Left ventricle myocardium inferior (tissue), 1 donor: ENCODE measurements around the gene RACGAP1. TPM values are rescaled to one million over a fixed set of nuclear protein-coding genes. Genes with fewer than 3 reads are reported as not detected.

Experiments
- DNase-seq: peaks from one replicate; pipeline ENCODE4 v3.0.0-alpha.2; 2020
- H3K27ac ChIP-seq: fragments of 200-600 bp; replicated peaks from 2 replicates; pipeline ENCODE4 v1.8.0; 2021
- H3K27me3 ChIP-seq: fragments of 200-600 bp; 2 replicates; pipeline ENCODE4 v1.8.0; 2021; ENCODE audit warnings: low read depth
- H3K36me3 ChIP-seq: fragments of 200-600 bp; 2 replicates; pipeline ENCODE4 v1.8.0; 2021
- H3K4me1 ChIP-seq: fragments of 200-600 bp; 2 replicates; pipeline ENCODE4 v1.8.0; 2021
- H3K4me3 ChIP-seq: fragments of 200-600 bp; 2 replicates; pipeline ENCODE4 v1.8.0; 2021; ENCODE audit warnings: mild to moderate bottlenecking, moderate library complexity
- H3K9me3 ChIP-seq: fragments of 200-600 bp; replicated peaks from 2 replicates; pipeline ENCODE4 v1.8.0; 2021
- intact Hi-C: fragments of 100-400 bp; cut with micrococcal nuclease; formaldehyde crosslinking; loops from one replicate; pipeline ENCODE4 v1.11.0; 2022
- total RNA-seq: library from RNA; stranded (reverse); fragmentation: NEBNext Ultra II Directional; extraction: Animal tissue kit (Norgen Biotek cat#: 25700); gene quantifications from one replicate; pipeline ENCODE4 v1.2.1, GENCODE V29; 2021
- TF ChIP-seq, protein P1 (sequence below): fragments of 200-600 bp; IDR thresholded peaks from 2 replicates; pipeline ENCODE4 v1.8.0; 2021; ENCODE audit warnings: antibody characterized with exemption, mild to moderate bottlenecking, borderline replicate concordance
- donor health status: DM: no; HTN: yes; CAD: no; lungs with severe emphysema.

RACGAP1 gene
- total RNA-seq, 1 donor from 2014 or later = 5.4 TPM

GRCh38 chr12:49970658-49971057, 54.6 kb downstream of the RACGAP1 start:
- intact Hi-C loops = no loop called here
- no peak for DNase-seq
- Histone ChIP-seq H3K36me3 (no peaks in the 10 kb centered on the region), H3K27ac (no peak overlapping the region), H3K4me3 (no peak overlapping the region), H3K27me3 (peaks cover 66% of the 10 kb centered on the region), H3K4me1 (peaks cover 28% of the 10 kb centered on the region), H3K9me3 (no peaks in the 10 kb centered on the region)
- TF ChIP-seq, protein P1, sequence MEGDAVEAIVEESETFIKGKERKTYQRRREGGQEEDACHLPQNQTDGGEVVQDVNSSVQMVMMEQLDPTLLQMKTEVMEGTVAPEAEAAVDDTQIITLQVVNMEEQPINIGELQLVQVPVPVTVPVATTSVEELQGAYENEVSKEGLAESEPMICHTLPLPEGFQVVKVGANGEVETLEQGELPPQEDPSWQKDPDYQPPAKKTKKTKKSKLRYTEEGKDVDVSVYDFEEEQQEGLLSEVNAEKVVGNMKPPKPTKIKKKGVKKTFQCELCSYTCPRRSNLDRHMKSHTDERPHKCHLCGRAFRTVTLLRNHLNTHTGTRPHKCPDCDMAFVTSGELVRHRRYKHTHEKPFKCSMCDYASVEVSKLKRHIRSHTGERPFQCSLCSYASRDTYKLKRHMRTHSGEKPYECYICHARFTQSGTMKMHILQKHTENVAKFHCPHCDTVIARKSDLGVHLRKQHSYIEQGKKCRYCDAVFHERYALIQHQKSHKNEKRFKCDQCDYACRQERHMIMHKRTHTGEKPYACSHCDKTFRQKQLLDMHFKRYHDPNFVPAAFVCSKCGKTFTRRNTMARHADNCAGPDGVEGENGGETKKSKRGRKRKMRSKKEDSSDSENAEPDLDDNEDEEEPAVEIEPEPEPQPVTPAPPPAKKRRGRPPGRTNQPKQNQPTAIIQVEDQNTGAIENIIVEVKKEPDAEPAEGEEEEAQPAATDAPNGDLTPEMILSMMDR = no peak

- no peak for DNase-seq
- Histone ChIP-seq H3K4me1 (peaks cover 22% of the 10 kb centered on the region), H3K27ac (no peak overlapping the region), H3K36me3 (no peaks in the 10 kb centered on the region), H3K9me3 (no peaks in the 10 kb centered on the region), H3K4me3 (no peak overlapping the region), H3K27me3 (peaks cover 58% of the 10 kb centered on the region)
- intact Hi-C loops = loop anchor here (5.0 kb wide), 1 partner anchor 87 kb away; the partner anchor contains the start of gene ASIC1
- TF ChIP-seq, protein P1 = no peak
These were observed 55.5 kb downstream of the RACGAP1 start for GRCh38 chr12:49969651-49970429.

DNA sequence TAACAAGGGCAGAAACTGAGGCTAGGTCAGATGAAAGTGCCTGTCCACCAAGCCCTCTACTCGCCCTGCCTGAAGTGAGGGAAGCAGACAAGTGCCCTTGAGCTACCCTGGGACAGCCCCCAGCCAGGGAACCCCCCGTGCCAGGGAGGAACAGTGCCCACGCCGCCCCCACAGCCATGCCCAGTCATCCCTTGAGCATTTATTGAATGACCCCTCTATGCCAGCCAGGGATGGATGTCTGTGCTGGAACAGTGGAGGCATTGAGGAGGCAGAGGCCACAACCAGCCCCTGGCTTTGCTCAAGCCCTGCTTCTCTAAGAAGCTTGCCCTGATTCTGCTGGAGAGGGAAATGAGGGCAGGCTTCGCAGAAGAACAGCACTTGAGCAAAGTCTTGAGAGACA, 56.3 kb downstream of the RACGAP1 start:
- TF ChIP-seq, protein P1 = no peak
- peaks cover 50% of the 10 kb centered on the region for H3K27me3 ChIP-seq
- H3K27ac ChIP-seq = no peak overlapping the region
- H3K9me3 ChIP-seq = no peaks in the 10 kb centered on the region
- peaks cover 14% of the 10 kb centered on the region for H3K4me1 ChIP-seq
- intact Hi-C loops = loop anchor here (5.0 kb wide), 1 partner anchor 88 kb away; the partner anchor contains the start of gene ASIC1
- H3K36me3 ChIP-seq = no peaks in the 10 kb centered on the region
- no peak for DNase-seq
- no peak overlapping the region for H3K4me3 ChIP-seq

GRCh38 chr12:49968471-49968870, 56.8 kb downstream of the RACGAP1 start:
- Histone ChIP-seq H3K36me3 (no peaks in the 10 kb centered on the region), H3K4me3 (no peak overlapping the region), H3K27me3 (peaks cover 45% of the 10 kb centered on the region), H3K27ac (no peak overlapping the region), H3K9me3 (no peaks in the 10 kb centered on the region), H3K4me1 (peaks cover 13% of the 10 kb centered on the region)
- DNase-seq = no peak
- TF ChIP-seq, protein P1 = no peak
- intact Hi-C loops = loop anchor here (5.0 kb wide), 1 partner anchor 89 kb away; the partner anchor contains the start of gene ASIC1

GRCh38 chr12:49967777-49968250, 57.5 kb downstream of the RACGAP1 start:
- TF ChIP-seq, protein P1 = no peak
- H3K27me3 ChIP-seq = peaks cover 48% of the 10 kb centered on the region
- no peak overlapping the region for H3K27ac ChIP-seq
- peaks cover 20% of the 10 kb centered on the region for H3K4me1 ChIP-seq
- H3K4me3 ChIP-seq = peak overlapping the region; percentile 60
- intact Hi-C loops = loop anchor here (5.0 kb wide), 1 partner anchor 89 kb away; the partner anchor contains the start of gene ASIC1
- no peak for DNase-seq
- no peaks in the 10 kb centered on the region for H3K36me3 ChIP-seq
- no peaks in the 10 kb centered on the region for H3K9me3 ChIP-seq
